Medulla oblongata (tissue), 1 donor: ENCODE measurements around the gene DLL3.

Experiments
- DNase-seq: peaks from one replicate; pipeline ENCODE4 v3.0.0-alpha.2; 2015; ENCODE audit errors: extremely low spot score

Gene DLL3

DNA sequence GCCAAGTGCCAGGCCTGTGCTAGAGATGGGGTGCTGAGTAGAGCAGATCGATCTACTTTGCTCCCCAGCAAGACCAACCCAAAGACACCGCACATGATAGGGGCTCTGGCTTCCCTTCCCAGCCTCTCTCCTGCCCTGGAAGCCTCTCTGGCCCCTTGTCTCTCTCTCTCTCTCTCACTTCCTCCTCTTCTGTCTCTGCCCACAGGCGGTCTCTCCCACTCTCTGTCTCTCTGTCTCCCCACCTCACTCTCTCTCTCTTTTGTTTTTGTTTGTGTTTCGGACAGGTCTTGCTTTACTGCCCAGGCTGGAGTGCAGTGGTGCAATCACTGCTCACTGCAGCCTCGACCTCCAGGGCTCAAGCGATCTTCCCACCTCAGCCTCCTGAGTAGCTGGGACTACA, 17.5 kb downstream of the DLL3 start:
- DNase-seq = no peak

DNA sequence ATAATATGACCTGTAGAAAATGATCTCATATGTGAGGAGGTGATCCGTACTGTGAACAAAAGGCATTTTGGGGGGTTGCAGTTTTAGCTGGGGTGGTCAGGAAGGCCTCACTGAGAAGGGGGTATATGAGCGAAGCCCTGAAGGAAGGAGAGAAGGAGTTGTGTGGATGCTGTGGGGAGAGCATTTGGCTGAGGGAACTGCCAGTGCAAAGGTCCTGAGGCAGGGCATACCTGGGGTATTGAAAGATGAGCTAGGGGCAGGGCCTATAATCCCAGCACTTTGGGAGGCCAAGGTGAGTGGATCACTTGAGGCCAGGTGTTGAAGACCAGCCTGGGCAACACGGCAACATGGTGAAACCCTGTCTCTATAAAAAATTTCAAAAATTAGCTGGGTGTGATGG, 18.7 kb downstream of the DLL3 start:
- DNase-seq = no peak

DNA sequence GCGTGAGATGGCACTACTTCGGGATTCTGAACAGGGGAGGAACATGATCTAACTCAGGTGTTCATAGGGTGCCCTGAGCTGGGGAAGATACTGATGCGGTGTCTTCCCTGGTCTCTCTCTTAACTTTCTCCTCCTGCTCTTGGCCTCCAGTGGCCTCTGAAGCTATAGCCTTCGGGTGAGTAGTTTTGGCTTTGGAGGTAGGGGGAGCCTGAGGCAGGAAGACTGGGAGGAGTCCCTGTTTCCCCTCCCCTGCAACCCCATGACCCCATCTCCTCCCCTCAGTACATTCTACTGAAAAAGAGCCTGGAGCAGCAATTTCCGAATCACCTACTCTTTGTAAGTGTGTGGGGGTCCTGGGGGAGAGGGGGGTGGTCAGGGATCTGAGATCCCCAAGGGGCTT, 19.7 kb downstream of the DLL3 start:
- DNase-seq = no peak

DNA sequence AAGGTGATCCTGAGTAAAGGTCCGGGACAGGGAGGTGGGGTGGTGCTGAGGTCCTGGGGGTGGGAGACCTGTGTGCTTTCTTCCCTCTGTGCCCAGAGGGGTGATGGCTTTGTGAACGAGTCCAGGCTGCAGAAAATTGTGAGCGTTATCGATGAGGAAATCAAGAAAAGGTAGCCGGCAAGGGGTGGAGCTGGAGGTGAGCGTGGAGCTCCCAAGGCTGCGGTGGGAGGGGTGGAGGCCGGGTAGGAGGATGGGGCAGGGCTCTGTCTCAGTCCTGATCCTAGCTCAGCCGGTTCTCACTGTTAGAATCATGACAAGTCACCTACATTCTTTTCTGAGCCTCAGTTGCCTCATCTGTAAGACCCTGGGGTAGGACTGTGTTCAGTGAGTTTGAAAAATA, 20.2 kb downstream of the DLL3 start:
- DNase-seq = no peak

DNA sequence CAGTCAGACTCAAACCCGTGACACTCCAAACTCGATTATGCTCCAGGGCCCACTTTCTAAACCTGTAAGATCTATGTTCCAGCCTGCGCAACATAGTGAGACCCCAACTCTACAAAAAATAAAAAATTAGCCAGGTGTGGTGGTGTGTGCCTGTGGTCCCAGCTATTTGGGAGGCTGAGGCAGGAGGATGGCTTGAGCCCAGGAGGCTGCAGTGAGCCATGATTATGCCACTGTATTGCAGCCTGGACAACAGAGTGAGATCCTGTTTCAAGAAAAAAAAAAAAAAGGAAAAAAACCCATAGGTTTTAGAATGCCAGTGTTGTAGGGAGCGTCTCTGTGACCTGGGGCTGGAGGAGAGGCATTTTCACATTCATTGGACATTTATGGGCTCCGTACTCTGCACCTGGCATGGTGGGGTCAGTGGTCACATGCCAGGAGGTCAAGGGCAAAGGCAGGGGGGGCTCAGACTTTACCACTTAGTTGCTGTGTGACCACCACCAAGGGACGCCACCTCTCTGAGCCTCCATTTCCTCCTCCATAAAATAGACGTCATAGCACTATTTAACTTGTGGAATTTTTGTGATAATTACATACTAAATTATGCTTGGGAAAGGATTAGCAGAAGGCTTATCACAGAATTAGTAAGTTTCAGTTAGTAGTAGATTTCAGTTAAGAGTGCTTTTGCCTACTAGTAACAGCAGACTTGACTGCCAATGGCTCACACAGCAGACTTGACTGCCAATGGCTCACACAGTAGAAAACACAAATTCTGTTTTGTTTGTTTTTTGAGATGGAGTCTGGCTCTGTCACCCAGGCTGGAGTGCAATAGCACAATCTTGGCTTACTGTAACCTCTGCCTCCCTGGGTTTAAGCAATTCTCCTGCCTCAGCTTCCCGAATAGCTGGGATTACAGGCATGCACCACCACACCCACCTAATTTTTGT, 22.1 kb downstream of the DLL3 start:
- DNase-seq = no peak

DNA sequence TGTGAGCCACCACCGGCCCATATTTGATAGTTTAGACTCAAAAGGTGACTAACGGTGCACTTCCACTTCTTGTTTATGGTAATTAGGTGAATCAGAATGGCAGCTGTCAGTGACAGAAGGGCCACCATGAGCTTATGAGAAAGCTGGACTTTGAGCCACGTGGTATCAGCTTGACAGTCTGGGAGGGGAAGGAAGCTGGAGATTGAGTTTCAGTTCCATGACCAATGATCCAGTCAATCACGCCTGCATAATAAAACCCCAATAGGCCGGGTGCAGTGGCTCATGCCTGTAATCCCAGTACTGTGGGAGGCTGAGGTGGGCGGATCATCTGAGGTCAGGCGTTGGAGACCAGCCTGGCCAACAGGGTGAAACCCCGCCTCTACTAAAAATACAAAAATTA, 25.7 kb downstream of the DLL3 start:
- DNase-seq = peak; percentile 21

DNA sequence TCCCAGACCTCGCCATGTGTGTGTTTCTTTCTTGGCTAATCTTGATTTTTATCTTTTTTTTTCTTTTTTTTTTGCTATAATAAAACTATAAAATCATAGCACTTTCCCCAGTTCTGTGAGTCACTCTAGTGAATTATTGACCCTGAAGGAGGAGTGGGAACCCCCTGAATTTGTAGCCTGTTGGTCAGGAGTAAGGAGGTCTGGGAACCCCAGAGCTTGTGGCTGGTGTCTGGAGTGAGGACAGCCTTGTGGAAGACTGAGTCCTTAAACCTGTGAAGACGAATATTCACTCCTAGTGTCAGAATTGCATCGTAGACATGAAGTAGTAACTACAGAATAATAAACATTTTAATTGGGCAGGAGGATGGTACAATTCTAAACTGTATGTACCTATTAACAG, 26.5 kb downstream of the DLL3 start:
- DNase-seq = no peak

DNA sequence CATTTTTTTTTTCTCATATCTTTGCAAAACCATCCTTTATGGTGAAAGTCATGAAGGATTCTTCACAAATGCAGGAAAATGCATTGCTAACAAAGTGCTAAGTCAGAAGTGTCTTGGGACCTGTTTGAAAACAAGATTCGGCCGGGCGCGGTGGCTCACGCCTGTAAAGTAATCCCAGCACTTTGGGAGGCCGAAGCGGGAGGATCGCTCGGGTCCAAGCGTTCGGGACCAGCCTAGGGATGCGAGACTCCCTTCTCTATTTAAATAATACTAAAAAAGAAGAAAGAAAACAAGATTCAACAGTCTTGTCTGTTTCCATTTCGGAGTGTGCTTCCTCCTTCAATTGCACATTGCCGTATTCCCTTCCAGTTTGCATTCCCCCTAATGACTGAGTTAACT, 33.1 kb downstream of the DLL3 start:
- no peak for DNase-seq

DNA sequence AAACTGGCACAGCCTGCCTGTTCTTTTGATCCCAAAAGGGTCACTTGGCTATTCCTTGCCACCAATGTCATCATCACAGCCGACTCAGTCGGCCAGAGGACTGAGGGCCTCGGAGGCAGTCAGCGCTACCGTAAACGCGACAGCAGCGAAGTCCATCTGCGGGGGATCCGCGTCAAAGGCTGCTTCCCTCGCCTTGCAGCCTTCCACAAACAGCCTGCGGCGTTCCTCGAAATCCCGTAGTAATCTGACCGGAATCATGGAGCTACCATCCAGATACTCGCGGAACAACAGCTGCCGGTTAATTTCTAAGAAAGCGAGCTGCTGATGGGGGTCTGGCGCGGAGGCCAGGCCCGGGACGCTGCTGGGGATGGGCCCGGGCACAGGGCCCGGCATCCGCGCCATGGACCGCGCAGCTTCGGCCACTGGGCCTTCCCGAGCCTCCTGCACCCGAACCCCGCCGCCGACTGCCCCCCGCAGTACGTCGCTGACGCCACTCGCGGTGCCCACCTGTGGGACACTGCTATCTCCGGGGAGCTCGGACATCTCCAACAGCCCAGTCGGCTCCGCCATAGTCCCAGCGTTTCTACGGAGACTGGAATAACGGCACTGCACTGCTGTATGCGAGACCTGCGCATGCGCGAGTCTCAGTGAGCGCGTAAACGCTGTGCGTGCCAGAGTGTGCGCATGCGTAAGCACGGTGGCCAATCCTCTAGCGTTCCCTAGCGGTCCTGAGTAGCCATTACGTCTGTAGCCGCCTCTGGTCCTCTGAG, 33.7 kb downstream of the DLL3 start, which contains the start of gene EID2B:
Gene EID2B, minus strand, starts transcription at position 620 of the 770 bp plus-strand sequence. Its CDS starts 50 bp downstream, at position 570.
- DNase-seq = peak; percentile 99

DNA sequence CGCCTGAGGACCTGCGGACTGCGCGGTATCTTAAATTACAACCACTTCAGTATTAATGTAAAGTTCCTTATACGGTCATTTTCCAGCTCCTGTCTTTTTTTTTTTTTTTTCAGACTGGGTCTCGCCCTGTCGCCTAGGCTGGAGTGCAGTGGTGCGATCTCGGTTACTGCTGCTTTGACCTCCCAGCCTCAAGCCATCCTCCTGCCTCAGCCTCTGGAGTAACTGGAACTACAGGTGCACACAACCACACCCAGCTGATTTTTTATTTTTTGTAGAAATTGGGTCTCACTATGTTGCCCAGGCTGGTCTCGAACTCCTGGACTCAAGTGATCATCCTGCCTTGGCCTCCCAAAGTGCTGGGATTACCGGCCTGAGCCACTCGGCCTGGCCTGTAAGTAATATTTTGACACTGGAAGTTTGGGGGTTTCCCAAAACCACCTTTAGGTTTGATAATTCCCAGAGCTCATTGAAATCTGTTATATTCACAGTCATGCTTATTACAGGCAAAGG, 34.3 kb downstream of the DLL3 start:
- no peak for DNase-seq

DNA sequence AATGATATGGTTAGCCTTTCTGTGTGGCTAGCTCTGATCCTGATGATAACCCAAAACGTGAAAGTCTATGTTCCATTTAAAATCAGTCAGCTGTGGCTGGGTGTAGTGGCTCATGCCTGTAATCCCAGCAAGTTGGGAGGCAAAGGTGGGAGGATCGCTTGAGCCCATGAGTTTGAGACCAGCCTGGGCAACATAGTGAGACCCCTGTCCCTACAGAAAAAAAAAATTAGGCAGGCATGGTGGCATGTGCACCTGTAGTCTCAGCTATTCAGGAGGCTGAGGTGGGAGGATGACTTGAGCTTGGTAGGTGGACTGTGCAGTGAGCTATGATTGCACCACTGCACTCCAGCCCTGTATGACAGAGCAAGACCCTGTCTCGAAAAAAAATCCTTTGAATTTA, 35.0 kb downstream of the DLL3 start:
- no peak for DNase-seq

DNA sequence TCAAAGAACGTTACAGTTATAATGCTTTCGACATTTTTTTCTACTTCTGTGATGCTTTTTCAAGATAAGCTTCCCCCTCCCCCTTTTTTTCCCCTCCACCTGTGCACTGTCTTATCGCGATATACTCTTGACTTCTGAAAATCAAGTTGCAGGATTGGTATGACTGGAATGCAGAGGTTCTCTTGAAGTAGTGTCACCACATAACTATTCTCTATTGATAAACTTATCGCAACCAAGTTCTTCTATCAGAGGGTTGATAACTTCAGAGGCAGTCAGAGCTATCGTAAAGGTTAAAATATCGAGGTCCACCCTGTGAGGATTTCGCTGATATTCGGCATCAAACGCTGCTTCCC, 40.4 kb downstream of the DLL3 start:
- DNase-seq = no peak

DNA sequence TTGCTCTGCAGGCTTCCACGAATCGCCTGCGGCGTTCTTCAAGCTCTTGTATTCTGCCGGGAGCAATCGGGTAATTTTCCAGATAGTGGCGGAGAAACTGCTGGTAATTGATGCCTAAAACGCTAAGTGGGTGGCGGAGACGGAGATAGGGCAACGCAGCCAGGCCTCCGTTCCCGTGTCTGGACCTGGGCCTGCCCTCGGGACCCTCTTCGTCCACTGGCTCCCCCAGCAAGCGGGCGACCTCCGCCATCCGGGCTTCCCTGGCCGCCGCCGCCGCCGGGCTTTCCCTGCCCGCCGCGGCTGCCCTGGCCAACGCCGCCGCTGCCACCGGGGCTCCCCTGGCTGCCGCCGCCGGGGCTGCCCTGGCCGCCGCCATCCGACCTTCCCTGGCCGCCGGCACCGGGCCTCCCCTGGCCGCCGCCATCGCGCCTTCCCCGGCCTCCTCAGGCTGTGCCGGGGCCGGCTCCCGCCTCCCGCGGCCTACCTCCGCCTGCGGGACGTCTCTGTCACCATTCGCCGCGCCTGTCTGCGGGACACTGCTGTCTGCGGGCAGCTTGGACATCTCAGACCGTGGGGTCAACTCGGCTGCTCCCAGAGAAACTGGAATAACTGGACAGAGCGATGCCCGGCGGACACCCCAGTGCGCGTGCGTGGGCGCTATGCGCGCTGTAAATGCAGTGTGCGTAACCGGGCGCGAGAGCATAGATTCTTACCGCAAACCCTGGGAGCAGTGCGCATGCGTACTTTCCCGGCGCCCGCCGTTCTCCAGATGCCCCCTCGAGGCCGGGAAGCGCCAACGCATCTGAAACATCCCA, 41.0 kb downstream of the DLL3 start, which contains the start of gene EID2:
Gene EID2, minus strand, starts transcription at position 644 of the 815 bp plus-strand sequence. Its CDS starts 82 bp downstream, at position 562.
- DNase-seq = peak; percentile 97

DNA sequence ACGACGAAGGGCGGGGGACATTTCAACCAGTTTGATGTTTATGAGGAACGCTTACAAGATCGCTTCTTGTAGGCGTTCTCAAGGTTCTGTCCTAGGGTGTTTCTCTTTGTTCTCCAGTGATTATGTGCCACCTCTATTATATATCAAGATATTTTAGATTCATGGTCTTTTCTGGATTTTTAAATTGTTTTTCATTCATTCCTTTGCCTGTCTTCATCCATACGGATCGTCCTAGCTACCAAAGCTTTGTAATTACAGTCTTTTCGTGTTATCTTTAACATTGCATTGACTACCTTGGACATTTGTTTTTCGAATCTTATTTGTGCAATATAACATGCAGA, 41.6 kb downstream of the DLL3 start:
- DNase-seq = no peak

DNA sequence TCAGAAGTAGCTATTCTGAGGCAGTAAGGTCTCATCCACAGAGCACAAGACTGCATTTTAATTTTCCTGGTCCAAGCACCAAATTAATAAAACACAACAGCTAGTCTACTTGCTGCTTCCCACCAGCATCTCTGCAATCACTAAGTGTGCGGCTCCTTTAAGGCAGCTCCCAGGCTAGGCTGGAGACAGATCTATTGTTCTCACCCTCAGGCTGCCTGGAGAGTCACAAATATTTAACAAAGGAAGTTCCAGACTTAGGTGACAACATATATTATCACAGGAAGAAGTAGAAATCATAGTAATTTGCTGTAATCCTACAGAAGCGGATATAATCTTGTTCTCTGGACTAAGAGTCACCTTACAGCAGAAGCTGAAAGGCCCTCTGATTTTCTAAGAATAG, 43.5 kb downstream of the DLL3 start:
- DNase-seq = peak; percentile 65

DNA sequence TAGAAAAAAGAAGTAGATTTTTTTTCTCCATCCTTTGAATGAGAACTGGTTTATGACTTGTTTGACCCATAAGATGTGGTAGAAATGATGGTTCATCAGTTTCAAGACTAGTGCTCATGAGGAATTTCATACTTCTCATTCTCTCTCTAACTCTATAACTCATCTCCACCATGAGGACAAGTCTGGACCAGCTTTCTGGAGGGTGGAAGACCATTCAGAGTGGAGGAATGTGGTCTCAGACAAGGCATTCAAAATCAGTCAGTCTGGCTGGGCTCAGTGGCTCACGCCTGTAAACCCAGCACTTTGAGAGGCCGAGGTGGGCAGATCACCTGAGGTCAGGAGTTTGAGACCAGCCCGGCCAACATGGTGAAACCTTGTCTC, 44.7 kb downstream of the DLL3 start:
- no peak for DNase-seq

DNA sequence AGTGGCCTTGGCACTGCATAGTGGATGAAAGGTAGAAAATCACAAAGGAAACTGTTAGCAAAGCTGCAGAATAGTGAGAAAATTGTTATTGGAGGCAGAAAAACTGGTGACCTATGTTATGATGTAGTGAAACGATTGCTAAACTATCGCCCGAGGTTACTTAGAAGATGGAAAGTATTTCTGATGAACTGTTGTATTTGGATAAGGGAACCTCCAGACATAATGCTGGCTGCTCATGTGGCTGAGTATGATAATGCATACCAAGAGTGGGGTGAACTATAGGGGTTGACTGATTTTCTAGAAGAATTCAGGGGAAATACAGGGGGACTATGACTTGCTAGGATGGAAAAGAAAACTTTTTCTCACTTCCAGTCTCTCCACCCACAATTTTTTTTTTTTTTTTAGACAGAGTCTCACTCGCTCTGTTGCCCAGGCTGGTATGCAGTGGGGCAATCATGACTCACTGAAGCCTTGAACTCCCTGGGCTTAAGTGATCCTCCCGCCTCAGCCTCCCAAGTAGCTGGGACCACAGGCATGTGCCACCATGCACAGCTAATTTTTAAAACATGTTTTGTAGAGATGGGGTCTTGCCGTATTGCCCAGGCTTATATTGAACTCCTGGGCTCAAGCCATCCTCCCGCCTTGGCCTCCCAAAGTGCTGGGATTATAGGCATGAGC, 45.6 kb downstream of the DLL3 start:
- DNase-seq = no peak

DNA sequence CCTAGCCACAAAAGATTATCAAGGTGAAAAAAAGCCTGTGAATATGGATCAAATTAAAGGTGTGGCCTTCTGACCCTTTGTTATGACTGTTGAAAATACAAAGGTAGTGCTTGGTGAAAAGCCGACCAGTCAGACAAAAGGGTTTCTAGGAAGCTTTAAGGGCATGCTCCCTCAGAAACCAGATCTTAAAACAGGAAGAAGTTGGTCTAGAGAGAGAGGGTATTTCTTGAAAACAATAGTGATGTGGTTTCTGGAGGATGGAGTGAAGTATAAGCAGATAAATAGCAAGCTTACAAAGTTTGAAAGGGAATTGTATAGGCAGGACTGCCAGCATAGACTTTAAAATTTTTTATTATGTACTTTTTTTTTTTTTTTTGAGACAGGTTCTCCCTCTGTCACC, 46.2 kb downstream of the DLL3 start:
- DNase-seq = no peak

DNA sequence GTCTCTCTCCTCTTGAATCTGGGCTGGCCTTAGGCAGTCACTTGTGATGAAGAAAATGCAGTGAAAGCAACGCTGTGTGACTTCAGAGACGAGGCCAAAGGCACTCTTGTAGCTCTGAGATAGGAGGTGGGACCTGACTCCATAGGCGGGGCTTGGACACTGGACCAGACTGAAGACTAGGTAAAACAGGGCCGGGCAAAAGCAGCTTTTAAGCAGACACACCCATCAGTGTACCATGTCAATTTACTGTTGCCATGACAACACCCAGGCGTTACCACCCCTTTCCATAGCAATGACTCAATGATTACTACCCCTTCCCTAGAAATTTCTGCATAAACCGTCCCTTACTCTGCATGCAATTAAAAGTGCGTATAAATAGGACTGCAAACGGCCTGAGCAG, 47.9 kb downstream of the DLL3 start:
- no peak for DNase-seq

DNA sequence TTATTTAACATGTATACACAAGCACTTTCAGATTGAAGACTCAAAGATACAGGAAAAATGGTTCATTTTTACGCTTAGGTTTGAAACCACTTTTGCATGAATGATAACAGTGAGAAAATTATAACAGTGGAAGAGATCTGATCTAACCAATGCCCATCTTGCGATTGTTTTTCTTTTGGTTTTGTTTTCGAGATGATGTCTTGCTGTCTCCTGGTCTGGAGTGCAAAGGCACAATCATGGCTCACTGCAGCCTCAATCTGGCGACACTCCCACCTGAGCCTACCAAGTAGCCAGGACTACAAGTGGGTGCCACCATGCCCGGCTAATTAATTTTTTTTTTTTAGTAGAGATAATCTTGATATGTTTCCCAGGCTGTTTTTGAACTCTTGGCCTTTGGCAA, 51.5 kb downstream of the DLL3 start:
- no peak for DNase-seq

DNA sequence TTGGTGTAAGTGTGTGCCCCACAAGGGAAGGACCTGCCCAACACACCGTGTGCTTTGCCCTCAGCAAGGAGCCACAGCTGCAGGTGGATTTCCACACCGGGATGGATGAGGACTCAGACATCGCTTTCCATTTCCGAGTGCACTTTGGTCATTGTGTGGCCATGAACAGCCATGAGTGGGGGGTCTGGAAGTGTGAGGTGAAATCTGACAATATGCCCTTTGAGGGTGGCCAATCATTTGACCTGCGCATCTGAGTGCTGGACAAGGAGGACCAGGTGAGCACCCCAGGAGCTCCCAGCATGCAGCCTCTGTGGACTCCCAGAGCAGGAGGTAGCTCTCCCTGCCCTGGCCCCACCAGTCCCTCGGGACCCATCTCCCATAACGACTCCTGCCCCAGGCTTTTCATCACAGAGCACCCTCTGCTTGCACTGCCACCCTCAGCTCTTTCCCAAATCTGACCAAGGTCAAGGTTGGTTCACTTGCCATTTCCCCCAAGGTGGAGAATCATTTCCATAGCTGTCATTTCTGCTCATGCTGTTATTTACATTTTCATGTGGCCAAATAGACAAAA, 54.4 kb downstream of the DLL3 start:
- DNase-seq = no peak
